ENCODE measurements around the gene IPO9. TPM values are rescaled to one million over a fixed set of nuclear protein-coding genes. Genes with fewer than 3 reads are reported as not detected.

IPO9 gene
- total RNA-seq, 1 donor from 2014 or later = 9.3 TPM

DNA sequence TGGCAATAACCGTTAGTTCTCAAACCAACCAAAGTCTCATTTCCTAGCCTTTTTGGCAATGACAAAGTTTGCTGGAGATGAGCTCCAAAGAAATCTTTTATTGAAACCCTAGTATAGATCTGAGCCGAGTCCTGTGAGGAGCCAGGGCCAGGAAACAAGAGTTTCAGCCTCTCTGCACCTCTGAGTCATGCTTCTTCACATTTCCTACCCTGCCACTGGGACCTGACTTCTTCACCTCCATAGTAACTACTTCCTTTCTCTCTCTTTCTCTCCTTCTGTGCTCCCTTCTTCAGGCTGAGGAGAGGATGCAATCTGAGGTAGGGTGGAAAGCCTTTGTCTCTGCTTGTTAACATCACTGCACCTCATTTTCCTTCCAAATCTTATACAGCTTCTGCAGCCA lies 38.7 kb upstream of the IPO9 start:
- intact Hi-C loops (cut with DNase I) = no loop called here
- Histone ChIP-seq H3K36me3 (peaks cover 73 to 74% of the 10 kb centered on the region in 2 donors), H3K4me1 (peaks cover 23 to 58% of the 10 kb centered on the region in 2 donors), H3K4me3 (no peak overlapping the region), H3K27me3 (no peaks in the 10 kb centered on the region), H3K9me3 (no peaks in the 10 kb centered on the region), H3K27ac (peak overlapping the region; percentile 87 to 88)
- TF ChIP-seq, protein P1, sequence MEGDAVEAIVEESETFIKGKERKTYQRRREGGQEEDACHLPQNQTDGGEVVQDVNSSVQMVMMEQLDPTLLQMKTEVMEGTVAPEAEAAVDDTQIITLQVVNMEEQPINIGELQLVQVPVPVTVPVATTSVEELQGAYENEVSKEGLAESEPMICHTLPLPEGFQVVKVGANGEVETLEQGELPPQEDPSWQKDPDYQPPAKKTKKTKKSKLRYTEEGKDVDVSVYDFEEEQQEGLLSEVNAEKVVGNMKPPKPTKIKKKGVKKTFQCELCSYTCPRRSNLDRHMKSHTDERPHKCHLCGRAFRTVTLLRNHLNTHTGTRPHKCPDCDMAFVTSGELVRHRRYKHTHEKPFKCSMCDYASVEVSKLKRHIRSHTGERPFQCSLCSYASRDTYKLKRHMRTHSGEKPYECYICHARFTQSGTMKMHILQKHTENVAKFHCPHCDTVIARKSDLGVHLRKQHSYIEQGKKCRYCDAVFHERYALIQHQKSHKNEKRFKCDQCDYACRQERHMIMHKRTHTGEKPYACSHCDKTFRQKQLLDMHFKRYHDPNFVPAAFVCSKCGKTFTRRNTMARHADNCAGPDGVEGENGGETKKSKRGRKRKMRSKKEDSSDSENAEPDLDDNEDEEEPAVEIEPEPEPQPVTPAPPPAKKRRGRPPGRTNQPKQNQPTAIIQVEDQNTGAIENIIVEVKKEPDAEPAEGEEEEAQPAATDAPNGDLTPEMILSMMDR (IDR thresholded peaks at IDR 0.05) = no peak
- peak in 1 of 2 donors; percentile 74 for DNase-seq (ENCODE audit: low spot score in 2 of 2)

DNA sequence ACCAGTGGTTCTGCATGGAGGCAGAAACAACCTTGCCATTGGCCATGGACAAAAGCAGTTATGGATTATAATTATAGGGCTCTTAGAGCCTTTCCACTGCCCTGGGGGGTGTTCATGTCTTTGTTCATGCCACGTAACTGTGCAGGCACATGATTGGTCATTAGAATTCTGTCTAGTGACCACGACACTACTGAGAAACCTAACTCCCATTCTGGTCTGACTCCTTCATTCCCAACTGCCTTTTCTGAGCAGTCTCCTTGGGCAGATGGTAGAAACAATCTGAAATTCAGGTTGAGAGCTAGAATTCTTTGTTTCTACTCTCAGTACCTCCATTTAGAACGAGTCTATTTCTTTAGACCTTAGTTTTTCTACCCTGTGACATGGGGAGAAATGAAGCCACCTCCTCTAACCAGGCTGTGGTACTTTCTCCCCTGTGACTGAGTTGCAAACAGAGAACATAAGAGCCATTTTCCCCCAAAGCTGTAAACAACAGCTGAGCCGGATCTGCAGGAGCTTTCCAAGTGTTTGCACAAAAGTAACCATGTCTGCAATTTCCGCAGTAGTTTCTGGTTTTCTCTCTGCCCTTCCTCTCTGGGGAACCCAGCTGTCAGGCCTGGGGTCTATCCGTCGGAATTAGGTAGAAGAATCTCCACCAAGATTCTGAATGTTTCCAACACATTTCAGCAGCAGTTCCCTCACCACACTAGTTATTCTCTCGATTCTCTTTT lies 37.7 kb upstream of the IPO9 start:
- TF ChIP-seq, protein P1 (IDR thresholded peaks at IDR 0.05) = no peak
- Histone ChIP-seq H3K27ac (peak overlapping the region; percentile 87 to 88), H3K36me3 (peaks cover 77% of the 10 kb centered on the region in 2 donors), H3K27me3 (no peaks in the 10 kb centered on the region), H3K4me3 (peak overlapping the region in 1 of 2 donors; percentile 12), H3K4me1 (peaks cover 23 to 55% of the 10 kb centered on the region in 2 donors), H3K9me3 (no peaks in the 10 kb centered on the region)
- DNase-seq (ENCODE audit: low spot score in 2 of 2) = peak in 1 of 2 donors; percentile 50
- intact Hi-C loops (cut with DNase I) = no loop called here

DNA sequence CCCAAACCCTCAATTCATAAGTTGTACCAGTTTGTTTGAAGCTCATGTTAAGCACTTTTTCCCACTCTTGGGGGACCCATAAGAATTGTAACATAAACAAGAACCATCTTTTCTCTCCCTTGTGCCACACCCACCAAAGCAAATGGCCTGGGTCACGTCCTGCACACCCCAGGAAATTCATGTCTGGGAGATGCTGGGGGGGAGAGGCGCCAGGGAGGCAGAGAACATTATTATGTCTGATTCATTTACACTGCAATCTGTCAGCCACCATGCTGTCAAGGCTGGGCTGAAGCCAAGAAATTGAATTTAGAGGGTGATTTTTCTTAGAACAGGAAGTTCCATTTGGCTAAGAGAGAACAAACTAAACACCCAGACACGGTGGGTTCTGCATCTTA lies 37.2 kb upstream of the IPO9 start:
- TF ChIP-seq, protein P1 (IDR thresholded peaks at IDR 0.05) = no peak
- Histone ChIP-seq H3K4me3 (peak overlapping the region in 1 of 2 donors; percentile 12), H3K4me1 (peaks cover 23 to 49% of the 10 kb centered on the region in 2 donors), H3K27ac (peak overlapping the region; percentile 87 to 88), H3K36me3 (peaks cover 77% of the 10 kb centered on the region in 2 donors), H3K27me3 (no peaks in the 10 kb centered on the region), H3K9me3 (no peaks in the 10 kb centered on the region)
- DNase-seq (ENCODE audit: low spot score in 2 of 2) = peak in 1 of 2 donors; percentile 80
- intact Hi-C loops (cut with DNase I) = loop anchor here (1.0 to 2.0 kb wide), 2 partner anchors 41 to 232 kb away; no protein-coding TSS in a partner anchor

DNA sequence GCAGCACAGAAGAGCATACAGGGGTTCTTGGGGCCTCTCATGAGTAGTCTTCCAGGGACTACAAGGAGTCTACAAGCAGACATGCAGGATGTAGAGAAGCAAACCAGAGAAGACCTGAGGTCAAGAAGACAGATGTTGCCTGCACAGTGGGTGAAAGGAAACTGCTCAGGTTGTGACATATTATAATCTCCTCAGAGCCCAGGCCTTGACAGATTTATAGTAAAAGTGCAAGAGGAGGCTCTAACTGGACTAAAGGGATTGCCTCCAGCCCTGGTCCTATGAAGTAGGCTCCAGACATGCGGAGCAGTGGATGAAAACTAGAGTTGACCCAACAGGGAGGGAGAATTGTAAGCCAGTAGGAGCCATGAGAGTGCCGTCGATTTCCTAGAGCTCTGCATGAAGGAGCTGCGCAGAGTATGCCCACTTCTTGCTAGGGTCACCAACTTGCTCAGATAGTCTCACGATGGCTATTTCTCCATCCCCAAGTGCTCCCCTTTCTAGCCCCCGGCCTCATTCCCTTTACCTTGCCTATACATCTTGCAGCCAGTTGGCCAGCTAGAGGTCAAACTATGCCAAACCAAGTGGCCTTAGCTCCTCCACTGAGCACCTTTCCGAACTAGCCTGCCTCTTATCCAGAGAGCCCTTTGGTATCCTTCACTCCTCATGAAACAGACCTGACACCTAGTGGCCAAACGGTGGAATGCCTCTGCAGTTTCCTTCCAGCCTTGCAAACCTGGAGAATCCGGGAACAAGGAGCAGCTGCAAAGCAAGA lies 36.2 kb upstream of the IPO9 start:
- intact Hi-C loops (cut with DNase I) = loop anchor here (1.0 to 2.0 kb wide), 3 partner anchors 42 to 233 kb away; no protein-coding TSS in a partner anchor
- Histone ChIP-seq H3K4me3 (no peak overlapping the region), H3K27ac (peak overlapping the region; percentile 87 to 88), H3K9me3 (no peaks in the 10 kb centered on the region), H3K4me1 (peaks cover 23 to 40% of the 10 kb centered on the region in 2 donors), H3K27me3 (no peaks in the 10 kb centered on the region), H3K36me3 (peaks cover 72 to 74% of the 10 kb centered on the region in 2 donors)
- TF ChIP-seq, protein P1 (IDR thresholded peaks at IDR 0.05) = peak; percentile 93 to 98 (median 95)
- peak in 1 of 2 donors; percentile 91 for DNase-seq (ENCODE audit: low spot score in 2 of 2)

DNA sequence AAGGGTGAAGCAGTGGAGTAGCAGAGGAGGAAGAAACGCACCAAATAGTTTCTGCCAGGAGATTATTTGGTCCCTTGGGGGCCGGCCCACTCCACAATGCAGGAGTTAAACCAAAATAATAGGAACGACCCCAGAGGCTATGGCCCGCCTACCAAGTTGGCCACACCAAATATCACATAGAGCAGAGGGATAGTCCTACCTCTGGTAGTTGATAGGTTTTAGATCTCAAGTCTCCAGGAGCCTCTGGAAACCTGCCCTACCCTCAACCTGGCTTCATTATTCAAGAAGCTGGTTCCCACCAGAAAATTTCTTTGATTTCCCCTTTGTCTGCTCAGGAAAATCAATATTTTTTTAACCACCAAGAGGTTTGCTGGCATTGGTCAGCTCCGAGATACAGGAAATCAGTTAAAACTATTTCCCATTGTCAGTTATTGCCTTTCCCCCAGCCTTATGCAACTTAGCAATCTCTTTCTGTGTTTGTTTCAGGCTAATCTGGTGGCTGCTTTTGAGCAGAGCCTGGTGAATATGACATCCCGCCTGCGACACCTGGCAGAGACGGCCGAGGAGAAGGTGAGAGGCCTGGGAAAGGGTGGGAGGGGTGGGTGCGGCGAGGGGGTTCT lies 35.5 kb upstream of the IPO9 start:
- H3K4me1 ChIP-seq = peaks cover 23 to 40% of the 10 kb centered on the region in 2 donors
- peaks cover 72 to 74% of the 10 kb centered on the region in 2 donors for H3K36me3 ChIP-seq
- H3K27me3 ChIP-seq = no peaks in the 10 kb centered on the region
- intact Hi-C loops (cut with DNase I) = loop anchor here (1.0 to 2.0 kb wide), 2 partner anchors 43 to 84 kb away; no protein-coding TSS in a partner anchor
- peak overlapping the region; percentile 12 to 35 for H3K27ac ChIP-seq
- no peaks in the 10 kb centered on the region for H3K9me3 ChIP-seq
- H3K4me3 ChIP-seq = no peak overlapping the region
- TF ChIP-seq, protein P1 (IDR thresholded peaks at IDR 0.05) = no peak
- DNase-seq (ENCODE audit: low spot score in 2 of 2) = no peak
